Tibial nerve (tissue), 4 donors: ENCODE results near the gene MYH7.

Experiments
- CTCF ChIP-seq, 5 experiments: fragments of 200-600 bp in 3 of 5; fragments of 450-650 bp in 2 of 5; sonication (generic) in 3 of 5; IDR thresholded peaks; one replicate each; pipeline ENCODE4 v1.5.1; 2016 to 2019; ENCODE audit warnings: antibody characterized with exemption in 5 of 5, mild to moderate bottlenecking in 3 of 5, moderate library complexity in 2 of 5
- EP300 ChIP-seq, 2 donors: sonication (generic); formaldehyde crosslinking; IDR thresholded peaks; one replicate each; pipeline ENCODE4 v1.6.1; 2017; ENCODE audit warnings: antibody characterized with exemption in 2 of 2, mild to moderate bottlenecking in 1 of 2
- POLR2A ChIP-seq, 2 donors: fragments of 450-650 bp; IDR thresholded peaks; one replicate each; pipeline ENCODE4 v1.6.1; 2017; ENCODE audit warnings: antibody characterized with exemption in 2 of 2, mild to moderate bottlenecking in 2 of 2, moderate library complexity in 2 of 2

DNA sequence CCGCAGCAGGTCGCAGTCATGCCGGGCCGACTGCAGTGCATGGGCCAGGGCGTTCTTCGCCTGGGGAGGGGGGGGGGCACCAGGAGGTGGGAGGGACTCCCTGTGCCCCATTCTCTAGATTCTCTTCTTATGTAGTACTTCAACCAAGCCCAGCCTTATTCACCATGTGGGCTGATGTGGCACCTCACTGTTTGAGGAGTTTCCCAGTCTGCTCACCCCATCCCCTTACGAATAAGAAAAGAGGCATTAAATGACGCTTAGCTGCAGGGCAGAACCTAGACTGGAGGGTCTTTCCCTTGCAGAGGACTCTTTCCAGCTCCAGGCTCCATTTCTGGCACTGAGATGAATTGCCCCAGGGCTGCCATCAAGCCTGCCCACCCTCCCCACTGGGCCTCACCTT is 46.5 kb downstream of the MYH7 start:
- TF ChIP-seq POLR2A (IDR thresholded peaks at IDR 0.05) (no peak), EP300 (IDR thresholded peaks at IDR 0.05) (no peak), CTCF (IDR thresholded peaks at IDR 0.05) (no peak)
